Measurements from ENCODE around the gene IQGAP1.

Gene IQGAP1

GRCh38 chr15:90535254-90535653, 147.2 kb downstream of the IQGAP1 start:
- no peak for DNase-seq

- DNase-seq: no peak
Observed at GRCh38 chr15:90539789-90540188, 151.7 kb downstream of the IQGAP1 start.

GRCh38 chr15:90540768-90541167, 152.7 kb downstream of the IQGAP1 start:
- no peak for DNase-seq

- DNase-seq: no peak
Observed at GRCh38 chr15:90545095-90545494, 157.1 kb downstream of the IQGAP1 start.

GRCh38 chr15:90547540-90547939, 159.5 kb downstream of the IQGAP1 start:
- no peak for DNase-seq

GRCh38 chr15:90550919-90551318, 162.9 kb downstream of the IQGAP1 start:
- no peak for DNase-seq

All from NK-92 treated with Interleukin-12 subunit alpha and Interleukin-12 subunit beta, amount 100 ng/mL, for 24 hours (cell line).